ENCODE measurements around the gene COX4I1. TPM values are rescaled to one million over a fixed set of nuclear protein-coding genes. Genes with fewer than 3 reads are reported as not detected.
A peak's percentile ranks its signal among the peaks of the same experiment; 100 is the strongest.

COX4I1 gene
- total RNA-seq, 1 donor from 2014 or later: 329 TPM

GRCh38 chr16:85842435-85842834, 42.9 kb downstream of the COX4I1 start:
- no peak for DNase-seq

- DNase-seq: no peak
These were observed 43.4 kb downstream of the COX4I1 start for GRCh38 chr16:85842848-85843247.

GRCh38 chr16:85843471-85844168, 44.1 kb downstream of the COX4I1 start:
- DNase-seq: no peak

- no peak for DNase-seq
These were observed 44.6 kb downstream of the COX4I1 start for GRCh38 chr16:85844169-85844481.

GRCh38 chr16:85844786-85845185, 45.3 kb downstream of the COX4I1 start:
- DNase-seq: peak; percentile 25

- DNase-seq: no peak
These were observed 45.8 kb downstream of the COX4I1 start for GRCh38 chr16:85845266-85845665.

GRCh38 chr16:85846461-85846860, 47.0 kb downstream of the COX4I1 start:
- no peak for DNase-seq

GRCh38 chr16:85847036-85847435, 47.5 kb downstream of the COX4I1 start:
- DNase-seq: no peak

GRCh38 chr16:85847681-85848601, 48.4 kb downstream of the COX4I1 start:
- DNase-seq: no peak

GRCh38 chr16:85848986-85849385, 49.5 kb downstream of the COX4I1 start:
- peak; percentile 59 for DNase-seq

- no peak for DNase-seq
These were observed 49.9 kb downstream of the COX4I1 start for GRCh38 chr16:85849388-85849787.

GRCh38 chr16:85850344-85850880, 50.9 kb downstream of the COX4I1 start:
- no peak for DNase-seq

- DNase-seq: no peak
These were observed 51.7 kb downstream of the COX4I1 start for GRCh38 chr16:85851034-85851785.

- no peak for DNase-seq
These were observed 54.4 kb downstream of the COX4I1 start for GRCh38 chr16:85853547-85854545.

GRCh38 chr16:85854935-85855334, 55.4 kb downstream of the COX4I1 start:
- no peak for DNase-seq

GRCh38 chr16:85856079-85856478, 56.6 kb downstream of the COX4I1 start:
- no peak for DNase-seq

GRCh38 chr16:85856585-85856984, 57.1 kb downstream of the COX4I1 start:
- no peak for DNase-seq
